Measurements from ENCODE around the gene MFN2.
"Not testable (repeated sequence)": the region's sequence is repeated elsewhere in the genome, so short reads cannot be mapped to it uniquely, and the experiment has no call there.

MFN2 gene

DNA sequence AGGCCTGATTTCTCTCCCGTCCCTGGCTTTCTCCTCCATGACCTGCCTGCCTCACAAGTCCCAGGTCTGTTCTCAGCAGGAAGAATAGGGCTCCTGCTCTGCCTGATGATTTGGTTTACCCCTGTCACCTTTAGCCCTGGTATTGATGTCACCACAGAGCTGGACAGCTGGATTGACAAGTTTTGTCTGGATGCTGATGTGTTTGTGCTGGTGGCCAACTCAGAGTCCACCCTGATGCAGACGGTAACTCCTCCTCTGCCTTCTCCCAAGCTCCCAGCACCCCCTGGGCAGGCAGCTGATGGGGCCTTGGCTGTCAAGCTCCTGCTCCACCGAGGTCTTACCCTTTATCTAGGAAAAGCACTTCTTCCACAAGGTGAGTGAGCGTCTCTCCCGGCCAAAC lies 18.4 kb downstream of the MFN2 start:
- Histone ChIP-seq H3K9ac (ENCODE audit: low read length) (no peak overlapping the region), H3K9me3 (ENCODE audit: control insufficient read depth, insufficient read depth, low read depth, low read length) (no peaks in the 10 kb centered on the region), H3K4me3 (ENCODE audit: low read depth, low read length) (no peak overlapping the region), H3K4me1 (ENCODE audit: control insufficient read depth, insufficient read depth, low read length) (no peaks in the 10 kb centered on the region), H3K27ac (ENCODE audit: low read depth, low read length) (no peak overlapping the region), H3K36me3 (ENCODE audit: control insufficient read depth, insufficient read depth, low read length) (peaks cover 81% of the 10 kb centered on the region), H3K27me3 (ENCODE audit: control insufficient read depth, insufficient read depth, low read length) (no peaks in the 10 kb centered on the region)

DNA sequence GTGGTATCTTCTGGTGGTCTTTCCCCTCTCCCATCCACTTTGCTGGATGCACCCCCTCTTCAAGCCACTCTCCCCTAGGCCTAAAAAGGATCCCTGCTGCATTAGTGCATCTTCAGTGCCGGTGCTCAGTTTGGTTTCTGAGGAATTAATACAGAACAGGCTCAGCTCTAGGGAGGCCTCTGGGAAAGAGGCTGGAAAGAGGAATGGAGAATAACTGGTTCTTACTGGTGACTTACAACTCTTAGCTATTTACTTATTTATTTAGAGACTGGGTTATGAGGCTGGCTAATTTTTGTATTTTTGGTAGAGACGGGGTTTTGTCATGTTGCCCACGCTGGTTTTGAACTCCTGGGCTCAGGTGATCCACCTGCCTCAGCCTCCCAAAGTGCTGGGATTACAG lies 19.0 kb downstream of the MFN2 start:
- H3K4me1 ChIP-seq (ENCODE audit: control insufficient read depth, insufficient read depth, low read length) = no peaks in the 10 kb centered on the region
- H3K4me3 ChIP-seq (ENCODE audit: low read depth, low read length) = no peak overlapping the region
- no peaks in the 10 kb centered on the region for H3K27me3 ChIP-seq (ENCODE audit: control insufficient read depth, insufficient read depth, low read length)
- no peak overlapping the region for H3K27ac ChIP-seq (ENCODE audit: low read depth, low read length)
- peaks cover 82% of the 10 kb centered on the region for H3K36me3 ChIP-seq (ENCODE audit: control insufficient read depth, insufficient read depth, low read length)
- H3K9ac ChIP-seq (ENCODE audit: low read length) = no peak overlapping the region
- no peaks in the 10 kb centered on the region for H3K9me3 ChIP-seq (ENCODE audit: control insufficient read depth, insufficient read depth, low read depth, low read length)

DNA sequence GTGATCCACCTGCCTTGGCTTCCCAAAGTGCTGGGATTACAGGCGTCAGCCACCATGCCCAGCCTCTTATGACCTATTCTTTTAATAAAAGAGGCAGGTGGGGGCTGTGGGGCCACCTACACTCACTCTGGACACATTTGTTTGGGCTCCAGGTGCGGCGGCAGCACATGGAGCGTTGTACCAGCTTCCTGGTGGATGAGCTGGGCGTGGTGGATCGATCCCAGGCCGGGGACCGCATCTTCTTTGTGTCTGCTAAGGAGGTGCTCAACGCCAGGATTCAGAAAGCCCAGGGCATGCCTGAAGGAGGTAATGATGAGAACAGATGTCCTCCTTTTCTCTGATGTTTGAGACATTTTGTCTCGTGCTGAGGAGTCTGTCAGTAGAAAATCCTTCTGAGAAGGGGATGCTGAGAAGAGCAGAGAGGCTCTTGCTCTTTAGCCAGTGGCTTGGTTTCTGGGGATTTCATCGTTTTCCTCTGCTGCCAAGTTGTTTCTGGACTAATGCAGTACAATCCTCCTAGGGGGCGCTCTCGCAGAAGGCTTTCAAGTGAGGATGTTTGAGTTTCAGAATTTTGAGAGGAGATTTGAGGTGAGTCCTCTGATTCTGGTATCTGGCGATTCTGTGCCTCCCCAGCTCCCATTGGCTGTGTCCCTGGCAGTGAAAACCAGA lies 21.1 kb downstream of the MFN2 start:
- no peak overlapping the region for H3K9ac ChIP-seq (ENCODE audit: low read length)
- no peak overlapping the region for H3K4me3 ChIP-seq (ENCODE audit: low read depth, low read length)
- H3K9me3 ChIP-seq (ENCODE audit: control insufficient read depth, insufficient read depth, low read depth, low read length) = no peaks in the 10 kb centered on the region
- no peaks in the 10 kb centered on the region for H3K4me1 ChIP-seq (ENCODE audit: control insufficient read depth, insufficient read depth, low read length)
- no peaks in the 10 kb centered on the region for H3K27me3 ChIP-seq (ENCODE audit: control insufficient read depth, insufficient read depth, low read length)
- peaks cover 84% of the 10 kb centered on the region for H3K36me3 ChIP-seq (ENCODE audit: control insufficient read depth, insufficient read depth, low read length)
- no peak overlapping the region for H3K27ac ChIP-seq (ENCODE audit: low read depth, low read length)

DNA sequence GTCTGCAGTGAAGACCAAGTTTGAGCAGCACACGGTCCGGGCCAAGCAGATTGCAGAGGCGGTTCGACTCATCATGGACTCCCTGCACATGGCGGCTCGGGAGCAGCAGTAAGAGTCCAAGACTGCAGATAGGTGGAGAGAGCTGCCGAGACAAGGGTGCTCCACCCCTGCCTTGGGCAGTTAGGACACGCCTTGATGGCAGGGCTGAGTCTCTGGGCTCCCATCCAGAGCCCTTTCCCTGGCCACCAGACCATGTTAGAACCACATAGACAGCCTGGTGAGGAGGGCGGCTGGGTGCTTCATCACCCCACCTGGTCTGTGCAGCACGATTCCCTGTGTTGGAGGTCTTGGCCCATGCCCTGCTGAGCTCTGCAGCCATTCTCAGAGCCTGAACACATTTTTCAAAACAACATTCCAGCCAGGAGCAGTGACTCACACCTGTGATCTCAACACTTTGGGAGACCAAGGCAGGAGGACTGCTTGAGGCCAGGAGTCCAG lies 21.8 kb downstream of the MFN2 start:
- Histone ChIP-seq H3K27ac (ENCODE audit: low read depth, low read length) (no peak overlapping the region), H3K4me3 (ENCODE audit: low read depth, low read length) (no peak overlapping the region), H3K9me3 (ENCODE audit: control insufficient read depth, insufficient read depth, low read depth, low read length) (no peaks in the 10 kb centered on the region), H3K4me1 (ENCODE audit: control insufficient read depth, insufficient read depth, low read length) (no peaks in the 10 kb centered on the region), H3K36me3 (ENCODE audit: control insufficient read depth, insufficient read depth, low read length) (peaks cover 84% of the 10 kb centered on the region), H3K27me3 (ENCODE audit: control insufficient read depth, insufficient read depth, low read length) (no peaks in the 10 kb centered on the region), H3K9ac (ENCODE audit: low read length) (no peak overlapping the region)

DNA sequence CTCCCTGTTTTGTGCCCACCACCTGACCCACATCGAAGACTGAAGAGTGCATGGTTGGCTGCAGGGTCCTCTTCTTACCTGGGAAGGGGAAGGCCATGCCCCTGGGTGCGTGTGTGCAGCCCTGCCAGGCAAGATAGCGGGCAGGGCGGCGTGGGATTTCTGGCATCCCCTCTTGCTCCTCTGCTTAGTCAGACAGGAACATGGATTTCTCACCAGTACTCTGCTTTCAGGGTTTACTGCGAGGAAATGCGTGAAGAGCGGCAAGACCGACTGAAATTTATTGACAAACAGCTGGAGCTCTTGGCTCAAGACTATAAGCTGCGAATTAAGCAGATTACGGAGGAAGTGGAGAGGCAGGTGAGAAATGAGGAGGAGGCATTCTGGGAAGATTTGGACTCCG lies 23.5 kb downstream of the MFN2 start:
- no peak overlapping the region for H3K27ac ChIP-seq (ENCODE audit: low read depth, low read length)
- H3K27me3 ChIP-seq (ENCODE audit: control insufficient read depth, insufficient read depth, low read length) = no peaks in the 10 kb centered on the region
- no peak overlapping the region for H3K9ac ChIP-seq (ENCODE audit: low read length)
- no peak overlapping the region for H3K4me3 ChIP-seq (ENCODE audit: low read depth, low read length)
- H3K9me3 ChIP-seq (ENCODE audit: control insufficient read depth, insufficient read depth, low read depth, low read length) = no peaks in the 10 kb centered on the region
- H3K4me1 ChIP-seq (ENCODE audit: control insufficient read depth, insufficient read depth, low read length) = no peaks in the 10 kb centered on the region
- H3K36me3 ChIP-seq (ENCODE audit: control insufficient read depth, insufficient read depth, low read length) = peaks cover 79% of the 10 kb centered on the region

DNA sequence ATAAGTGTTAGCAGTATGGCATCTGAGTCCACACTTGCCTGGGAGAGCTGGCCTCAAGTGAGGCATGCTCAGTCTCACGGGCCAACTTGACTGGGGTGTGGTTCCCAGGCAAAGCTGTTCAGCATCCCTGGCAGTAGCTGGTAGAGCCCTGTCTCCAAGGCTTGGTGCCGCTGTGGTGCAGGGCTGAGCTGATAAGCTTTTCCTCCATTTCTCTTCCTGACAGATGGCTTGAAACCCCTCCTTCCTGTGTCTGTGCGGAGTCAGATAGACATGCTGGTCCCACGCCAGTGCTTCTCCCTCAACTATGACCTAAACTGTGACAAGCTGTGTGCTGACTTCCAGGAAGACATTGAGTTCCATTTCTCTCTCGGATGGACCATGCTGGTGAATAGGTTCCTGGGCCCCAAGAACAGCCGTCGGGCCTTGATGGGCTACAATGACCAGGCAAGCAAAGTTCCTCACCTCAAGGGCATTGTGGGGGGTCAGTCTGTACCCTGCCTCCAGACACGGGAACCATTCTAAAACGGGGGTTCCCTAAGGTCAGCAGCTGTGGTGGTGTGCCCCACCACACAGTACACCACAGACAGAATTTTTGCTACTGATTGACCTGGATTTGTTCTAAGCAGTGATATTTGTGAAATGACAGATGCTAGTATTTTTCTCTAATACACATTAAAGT lies 25.4 kb downstream of the MFN2 start:
- peaks cover 83% of the 10 kb centered on the region for H3K36me3 ChIP-seq (ENCODE audit: control insufficient read depth, insufficient read depth, low read length)
- H3K9me3 ChIP-seq (ENCODE audit: control insufficient read depth, insufficient read depth, low read depth, low read length) = no peaks in the 10 kb centered on the region
- no peak overlapping the region for H3K4me3 ChIP-seq (ENCODE audit: low read depth, low read length)
- H3K9ac ChIP-seq (ENCODE audit: low read length) = no peak overlapping the region
- H3K27ac ChIP-seq (ENCODE audit: low read depth, low read length) = no peak overlapping the region
- no peaks in the 10 kb centered on the region for H3K27me3 ChIP-seq (ENCODE audit: control insufficient read depth, insufficient read depth, low read length)
- H3K4me1 ChIP-seq (ENCODE audit: control insufficient read depth, insufficient read depth, low read length) = no peaks in the 10 kb centered on the region

DNA sequence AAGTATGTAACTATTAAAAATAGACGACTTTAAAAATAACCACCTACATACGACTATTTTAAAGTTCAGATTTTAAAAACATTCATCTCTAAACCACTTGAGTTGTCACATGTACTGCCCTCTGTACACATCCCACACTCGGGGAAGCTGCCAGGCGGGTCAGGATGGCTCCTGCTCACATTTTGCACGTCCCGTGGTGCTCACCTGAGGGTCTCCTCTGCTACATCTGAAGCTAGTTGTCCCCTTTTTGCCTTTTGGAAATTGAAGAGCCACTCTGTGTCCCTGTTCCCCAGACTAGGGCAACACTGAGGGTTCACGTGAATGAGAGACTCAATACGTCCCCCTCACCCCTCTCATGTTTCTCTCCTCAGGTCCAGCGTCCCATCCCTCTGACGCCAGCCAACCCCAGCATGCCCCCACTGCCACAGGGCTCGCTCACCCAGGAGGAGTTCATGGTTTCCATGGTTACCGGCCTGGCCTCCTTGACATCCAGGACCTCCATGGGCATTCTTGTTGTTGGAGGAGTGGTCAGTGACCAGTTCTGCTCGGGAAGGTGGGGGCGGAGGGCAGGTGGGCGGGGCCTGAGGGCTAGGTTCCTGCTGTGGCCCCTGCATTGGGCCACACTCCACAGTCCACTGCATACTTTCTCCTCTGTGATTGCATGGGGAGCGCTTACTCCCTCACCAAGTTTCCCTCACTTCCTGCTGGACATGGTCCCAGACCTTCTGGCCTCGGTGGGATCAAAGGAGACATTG lies 26.1 kb downstream of the MFN2 start:
- H3K27ac ChIP-seq (ENCODE audit: low read depth, low read length) = no peak overlapping the region
- H3K4me1 ChIP-seq (ENCODE audit: control insufficient read depth, insufficient read depth, low read length) = no peaks in the 10 kb centered on the region
- H3K4me3 ChIP-seq (ENCODE audit: low read depth, low read length) = no peak overlapping the region
- H3K36me3 ChIP-seq (ENCODE audit: control insufficient read depth, insufficient read depth, low read length) = peaks cover 85% of the 10 kb centered on the region
- no peaks in the 10 kb centered on the region for H3K27me3 ChIP-seq (ENCODE audit: control insufficient read depth, insufficient read depth, low read length)
- H3K9ac ChIP-seq (ENCODE audit: low read length) = no peak overlapping the region
- no peaks in the 10 kb centered on the region for H3K9me3 ChIP-seq (ENCODE audit: control insufficient read depth, insufficient read depth, low read depth, low read length)

DNA sequence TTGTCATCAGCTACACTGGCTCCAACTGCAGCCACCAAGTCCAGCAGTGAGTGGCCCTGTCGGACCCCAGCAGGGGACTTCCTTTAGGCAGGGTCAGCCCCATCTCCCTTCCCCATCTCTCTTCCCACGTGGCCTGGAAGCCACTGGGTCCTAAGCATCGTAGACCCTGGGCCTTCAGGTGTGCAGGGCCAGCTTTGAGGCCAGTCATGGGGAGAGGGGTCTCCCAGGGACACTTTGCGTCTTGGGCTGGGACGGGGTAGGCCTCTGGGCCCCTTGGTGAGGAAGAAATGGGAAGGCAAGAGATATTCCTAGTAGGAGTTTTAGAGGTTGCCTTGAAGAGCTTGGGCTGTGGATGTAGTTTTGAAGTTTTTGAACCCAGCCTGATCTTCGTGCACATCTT lies 27.0 kb downstream of the MFN2 start:
- Histone ChIP-seq H3K36me3 (ENCODE audit: control insufficient read depth, insufficient read depth, low read length) (peaks cover 85% of the 10 kb centered on the region), H3K4me3 (ENCODE audit: low read depth, low read length) (no peak overlapping the region), H3K27me3 (ENCODE audit: control insufficient read depth, insufficient read depth, low read length) (no peaks in the 10 kb centered on the region), H3K9ac (ENCODE audit: low read length) (no peak overlapping the region), H3K4me1 (ENCODE audit: control insufficient read depth, insufficient read depth, low read length) (no peaks in the 10 kb centered on the region), H3K27ac (ENCODE audit: low read depth, low read length) (no peak overlapping the region), H3K9me3 (ENCODE audit: control insufficient read depth, insufficient read depth, low read depth, low read length) (no peaks in the 10 kb centered on the region)

DNA sequence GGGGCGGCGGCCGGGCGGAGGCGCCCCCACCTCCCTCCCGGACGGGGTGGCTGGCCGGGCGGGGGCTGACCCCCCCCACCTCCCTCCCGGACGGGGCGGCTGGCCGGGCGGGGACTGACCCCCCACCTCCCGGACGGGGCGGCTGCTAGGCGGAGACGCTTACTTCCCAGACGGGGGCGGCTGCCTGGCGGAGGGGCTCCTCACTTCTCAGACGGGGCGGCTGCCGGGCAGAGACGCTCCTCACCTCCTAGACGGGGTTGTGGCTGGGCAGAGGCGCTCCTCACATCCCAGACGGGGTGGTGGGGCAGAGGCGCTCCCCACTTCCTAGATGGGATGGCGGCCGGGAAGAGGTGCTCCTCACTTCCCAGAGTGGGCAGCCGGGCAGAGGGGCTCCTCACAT lies 28.1 kb downstream of the MFN2 start:
- not testable (repeated sequence) for H3K9ac ChIP-seq (ENCODE audit: low read length); H3K27me3 ChIP-seq (ENCODE audit: control insufficient read depth, insufficient read depth, low read length); H3K27ac ChIP-seq (ENCODE audit: low read depth, low read length); H3K4me1 ChIP-seq (ENCODE audit: control insufficient read depth, insufficient read depth, low read length); H3K9me3 ChIP-seq (ENCODE audit: control insufficient read depth, insufficient read depth, low read depth, low read length); H3K4me3 ChIP-seq (ENCODE audit: low read depth, low read length)
- H3K36me3 ChIP-seq (ENCODE audit: control insufficient read depth, insufficient read depth, low read length) = peaks cover 84% of the 10 kb centered on the region

DNA sequence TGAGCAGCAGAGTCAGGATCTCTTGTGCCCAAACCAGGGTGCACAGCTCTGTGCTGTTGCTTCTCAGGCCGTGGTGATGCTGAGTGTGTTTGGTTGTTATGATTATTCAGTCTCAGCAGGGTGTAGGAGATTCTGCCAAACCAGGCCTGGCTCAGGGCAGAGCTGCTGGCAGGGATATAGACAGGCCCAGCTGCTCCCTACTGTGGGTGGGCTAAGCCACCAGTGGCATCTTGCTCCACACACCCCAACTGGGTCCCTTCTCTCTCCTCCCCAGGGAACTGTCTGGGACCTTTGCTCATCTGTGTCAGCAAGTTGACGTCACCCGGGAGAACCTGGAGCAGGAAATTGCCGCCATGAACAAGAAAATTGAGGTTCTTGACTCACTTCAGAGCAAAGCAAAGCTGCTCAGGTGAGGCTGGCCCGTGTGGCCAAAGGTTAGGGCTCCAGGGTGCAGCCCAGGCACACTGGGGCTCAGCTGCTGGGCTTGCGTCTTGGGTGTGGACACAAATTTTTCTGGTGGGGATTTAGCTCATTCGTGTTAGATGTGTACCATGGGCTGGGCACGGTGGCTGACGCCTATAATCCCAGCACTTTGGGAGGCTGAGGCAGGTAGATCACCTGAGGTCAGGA lies 29.2 kb downstream of the MFN2 start:
- H3K36me3 ChIP-seq (ENCODE audit: control insufficient read depth, insufficient read depth, low read length) = peaks cover 75% of the 10 kb centered on the region
- no peaks in the 10 kb centered on the region for H3K9me3 ChIP-seq (ENCODE audit: control insufficient read depth, insufficient read depth, low read depth, low read length)
- no peak overlapping the region for H3K9ac ChIP-seq (ENCODE audit: low read length)
- H3K4me1 ChIP-seq (ENCODE audit: control insufficient read depth, insufficient read depth, low read length) = no peaks in the 10 kb centered on the region
- no peak overlapping the region for H3K4me3 ChIP-seq (ENCODE audit: low read depth, low read length)
- no peak overlapping the region for H3K27ac ChIP-seq (ENCODE audit: low read depth, low read length)
- no peaks in the 10 kb centered on the region for H3K27me3 ChIP-seq (ENCODE audit: control insufficient read depth, insufficient read depth, low read length)
